Measurements from ENCODE around the gene IFI27L1.
"Not testable (repeated sequence)": the region's sequence is repeated elsewhere in the genome, so short reads cannot be mapped to it uniquely, and the experiment has no call there.

The IFI27L1 gene

GRCh38 chr14:94059998-94060397 is 21.1 kb upstream of the IFI27L1 start:
- H3K9me3 ChIP-seq (ENCODE audit: control insufficient read depth, insufficient read depth, low read depth, low read length): no peaks in the 10 kb centered on the region
- peaks cover 12% of the 10 kb centered on the region for H3K4me1 ChIP-seq (ENCODE audit: control insufficient read depth, insufficient read depth, low read length)
- H3K36me3 ChIP-seq (ENCODE audit: control insufficient read depth, insufficient read depth, low read length): peaks cover 78% of the 10 kb centered on the region
- H3K27ac ChIP-seq (ENCODE audit: low read depth, low read length): no peak overlapping the region
- H3K9ac ChIP-seq (ENCODE audit: low read length): no peak overlapping the region
- no peaks in the 10 kb centered on the region for H3K27me3 ChIP-seq (ENCODE audit: control insufficient read depth, insufficient read depth, low read length)
- H3K4me3 ChIP-seq (ENCODE audit: low read depth, low read length): no peak overlapping the region

DNA sequence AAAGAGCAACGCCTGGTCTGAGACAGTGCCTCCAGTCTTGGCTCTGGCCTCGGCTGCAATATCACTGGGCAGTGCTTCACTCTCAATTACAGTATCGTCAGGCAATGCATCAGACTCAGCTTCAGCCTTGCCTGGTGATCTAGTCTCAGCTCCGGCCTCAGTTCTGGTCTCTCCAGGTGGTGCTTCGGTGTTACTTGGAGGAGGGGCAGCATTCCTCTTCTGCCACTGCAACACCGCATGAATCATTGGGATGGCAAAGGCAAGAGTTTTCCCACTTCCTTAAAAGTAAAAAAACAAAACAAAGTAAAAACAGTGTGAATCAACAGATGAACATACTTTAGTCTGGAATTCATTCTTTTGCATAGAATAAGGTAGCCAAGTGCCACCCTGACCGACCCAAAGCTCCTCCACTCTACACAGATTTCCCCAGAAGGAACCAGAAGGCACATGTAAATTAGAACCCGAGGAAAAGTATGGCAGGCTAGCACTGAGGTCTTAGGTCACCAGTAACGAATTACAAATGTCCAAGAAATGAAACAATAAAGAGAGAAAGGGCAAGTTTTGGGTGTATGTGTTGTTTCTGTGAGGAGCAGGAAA is 18.7 kb upstream of the IFI27L1 start:
- Histone ChIP-seq H3K36me3 (ENCODE audit: control insufficient read depth, insufficient read depth, low read length) (peaks cover 53% of the 10 kb centered on the region), H3K9ac (ENCODE audit: low read length) (no peak overlapping the region), H3K27me3 (ENCODE audit: control insufficient read depth, insufficient read depth, low read length) (no peaks in the 10 kb centered on the region), H3K9me3 (ENCODE audit: control insufficient read depth, insufficient read depth, low read depth, low read length) (no peaks in the 10 kb centered on the region), H3K27ac (ENCODE audit: low read depth, low read length) (peak overlapping the region; percentile 35; the same call in 1 of the 2 replicates), H3K4me3 (ENCODE audit: low read depth, low read length) (no peak overlapping the region), H3K4me1 (ENCODE audit: control insufficient read depth, insufficient read depth, low read length) (peaks cover 27% of the 10 kb centered on the region)

- Histone ChIP-seq H3K27me3 (ENCODE audit: control insufficient read depth, insufficient read depth, low read length) (no peaks in the 10 kb centered on the region), H3K27ac (ENCODE audit: low read depth, low read length) (no peak overlapping the region), H3K9me3 (ENCODE audit: control insufficient read depth, insufficient read depth, low read depth, low read length) (peaks cover 10% of the 10 kb centered on the region), H3K9ac (ENCODE audit: low read length) (no peak overlapping the region), H3K4me3 (ENCODE audit: low read depth, low read length) (no peak overlapping the region), H3K4me1 (ENCODE audit: control insufficient read depth, insufficient read depth, low read length) (peaks cover 27% of the 10 kb centered on the region), H3K36me3 (ENCODE audit: control insufficient read depth, insufficient read depth, low read length) (peaks cover 16% of the 10 kb centered on the region)
Observed at GRCh38 chr14:94066089-94066676, 14.9 kb upstream of the IFI27L1 start.

- H3K9me3 ChIP-seq (ENCODE audit: control insufficient read depth, insufficient read depth, low read depth, low read length): peaks cover 37% of the 10 kb centered on the region
- peaks cover 19% of the 10 kb centered on the region for H3K36me3 ChIP-seq (ENCODE audit: control insufficient read depth, insufficient read depth, low read length)
- H3K4me3 ChIP-seq (ENCODE audit: low read depth, low read length); H3K9ac ChIP-seq (ENCODE audit: low read length); H3K27me3 ChIP-seq (ENCODE audit: control insufficient read depth, insufficient read depth, low read length); H3K4me1 ChIP-seq (ENCODE audit: control insufficient read depth, insufficient read depth, low read length); H3K27ac ChIP-seq (ENCODE audit: low read depth, low read length): not testable (repeated sequence)
Observed at GRCh38 chr14:94072076-94072475, 9.0 kb upstream of the IFI27L1 start.

- Histone ChIP-seq H3K4me1 (ENCODE audit: control insufficient read depth, insufficient read depth, low read length) (peaks cover 8% of the 10 kb centered on the region; the same call in 1 of the 2 replicates), H3K36me3 (ENCODE audit: control insufficient read depth, insufficient read depth, low read length) (peaks cover 42% of the 10 kb centered on the region)
Observed at GRCh38 chr14:94074534-94074933, 6.6 kb upstream of the IFI27L1 start.

DNA sequence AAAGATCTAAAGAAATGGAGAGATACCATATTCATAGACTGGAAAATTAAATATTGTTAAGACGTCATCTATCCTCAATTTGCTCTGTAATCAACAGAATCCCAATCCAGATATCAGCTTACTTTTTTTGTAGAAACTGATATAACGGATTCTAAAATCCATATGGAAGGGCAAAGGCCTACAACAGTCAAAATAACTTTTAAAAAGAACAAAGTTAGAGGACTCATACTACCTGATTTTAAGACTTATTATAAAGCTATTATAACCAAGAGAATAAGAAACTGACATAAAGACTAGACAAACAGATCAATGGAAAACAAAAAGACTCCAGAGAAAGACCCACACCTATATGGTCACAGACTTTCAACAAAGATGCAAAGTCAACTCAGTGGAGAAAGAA is 6.1 kb upstream of the IFI27L1 start:
- Histone ChIP-seq H3K27ac (ENCODE audit: low read depth, low read length) (no peak overlapping the region), H3K36me3 (ENCODE audit: control insufficient read depth, insufficient read depth, low read length) (peaks cover 44% of the 10 kb centered on the region), H3K9ac (ENCODE audit: low read length) (no peak overlapping the region), H3K27me3 (ENCODE audit: control insufficient read depth, insufficient read depth, low read length) (no peaks in the 10 kb centered on the region), H3K9me3 (ENCODE audit: control insufficient read depth, insufficient read depth, low read depth, low read length) (peaks cover 35% of the 10 kb centered on the region), H3K4me3 (ENCODE audit: low read depth, low read length) (no peak overlapping the region), H3K4me1 (ENCODE audit: control insufficient read depth, insufficient read depth, low read length) (peaks cover 13% of the 10 kb centered on the region; the same call in 1 of the 2 replicates)

More at GRCh38 chr14:94074534-94074933, 6.6 kb upstream of the IFI27L1 start:
- no peaks in the 10 kb centered on the region for H3K27me3 ChIP-seq (ENCODE audit: control insufficient read depth, insufficient read depth, low read length)
- H3K4me3 ChIP-seq (ENCODE audit: low read depth, low read length): no peak overlapping the region
- H3K9me3 ChIP-seq (ENCODE audit: control insufficient read depth, insufficient read depth, low read depth, low read length): peaks cover 39% of the 10 kb centered on the region
- no peak overlapping the region for H3K27ac ChIP-seq (ENCODE audit: low read depth, low read length)
- no peak overlapping the region for H3K9ac ChIP-seq (ENCODE audit: low read length)

DNA sequence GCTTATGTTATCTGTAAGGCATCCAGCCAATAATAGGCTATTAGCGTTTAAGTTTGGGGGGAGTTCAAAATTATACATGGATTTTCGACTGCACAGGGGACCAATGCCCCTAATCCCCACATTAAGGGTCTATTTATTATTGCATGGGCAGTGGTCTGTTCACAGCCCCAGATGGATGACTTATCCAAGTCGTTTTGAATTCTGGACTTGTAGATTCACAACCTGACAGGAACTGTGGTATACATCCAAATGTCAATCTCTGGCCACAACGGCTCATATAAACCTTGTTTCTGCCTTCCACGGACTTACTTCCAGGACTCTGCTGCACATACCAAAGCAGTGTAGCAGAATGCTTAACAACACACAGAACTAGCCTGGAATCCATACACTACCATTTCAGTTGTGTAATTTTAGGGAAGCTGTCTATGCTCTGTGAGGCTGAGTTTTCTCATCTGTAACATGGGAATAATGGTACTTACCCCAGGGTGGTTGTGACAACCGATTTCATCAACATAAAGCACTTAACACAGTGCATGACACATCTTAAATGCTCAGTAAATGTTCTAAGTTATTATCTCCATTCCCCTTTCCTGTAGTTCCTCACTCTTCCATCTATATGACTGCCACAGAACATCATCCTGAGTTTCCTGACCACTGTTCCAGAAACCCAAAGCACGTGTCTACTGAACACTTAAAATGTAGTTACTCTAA is 3.8 kb upstream of the IFI27L1 start:
- H3K4me3 ChIP-seq (ENCODE audit: low read depth, low read length): no peak overlapping the region
- no peak overlapping the region for H3K9ac ChIP-seq (ENCODE audit: low read length)
- peaks cover 28% of the 10 kb centered on the region for H3K9me3 ChIP-seq (ENCODE audit: control insufficient read depth, insufficient read depth, low read depth, low read length)
- H3K27me3 ChIP-seq (ENCODE audit: control insufficient read depth, insufficient read depth, low read length): no peaks in the 10 kb centered on the region
- no peak overlapping the region for H3K27ac ChIP-seq (ENCODE audit: low read depth, low read length)
- peaks cover 13% of the 10 kb centered on the region; the same call in 1 of the 2 replicates for H3K4me1 ChIP-seq (ENCODE audit: control insufficient read depth, insufficient read depth, low read length)
- H3K36me3 ChIP-seq (ENCODE audit: control insufficient read depth, insufficient read depth, low read length): peaks cover 43% of the 10 kb centered on the region

- Histone ChIP-seq H3K36me3 (ENCODE audit: control insufficient read depth, insufficient read depth, low read length) (peaks cover 40% of the 10 kb centered on the region), H3K9me3 (ENCODE audit: control insufficient read depth, insufficient read depth, low read depth, low read length) (peaks cover 26% of the 10 kb centered on the region), H3K27me3 (ENCODE audit: control insufficient read depth, insufficient read depth, low read length) (no peaks in the 10 kb centered on the region), H3K4me1 (ENCODE audit: control insufficient read depth, insufficient read depth, low read length) (peaks cover 13% of the 10 kb centered on the region; the same call in 1 of the 2 replicates), H3K9ac (ENCODE audit: low read length) (no peak overlapping the region), H3K4me3 (ENCODE audit: low read depth, low read length) (no peak overlapping the region), H3K27ac (ENCODE audit: low read depth, low read length) (no peak overlapping the region)
Observed at GRCh38 chr14:94077823-94078222, 3.3 kb upstream of the IFI27L1 start.

DNA sequence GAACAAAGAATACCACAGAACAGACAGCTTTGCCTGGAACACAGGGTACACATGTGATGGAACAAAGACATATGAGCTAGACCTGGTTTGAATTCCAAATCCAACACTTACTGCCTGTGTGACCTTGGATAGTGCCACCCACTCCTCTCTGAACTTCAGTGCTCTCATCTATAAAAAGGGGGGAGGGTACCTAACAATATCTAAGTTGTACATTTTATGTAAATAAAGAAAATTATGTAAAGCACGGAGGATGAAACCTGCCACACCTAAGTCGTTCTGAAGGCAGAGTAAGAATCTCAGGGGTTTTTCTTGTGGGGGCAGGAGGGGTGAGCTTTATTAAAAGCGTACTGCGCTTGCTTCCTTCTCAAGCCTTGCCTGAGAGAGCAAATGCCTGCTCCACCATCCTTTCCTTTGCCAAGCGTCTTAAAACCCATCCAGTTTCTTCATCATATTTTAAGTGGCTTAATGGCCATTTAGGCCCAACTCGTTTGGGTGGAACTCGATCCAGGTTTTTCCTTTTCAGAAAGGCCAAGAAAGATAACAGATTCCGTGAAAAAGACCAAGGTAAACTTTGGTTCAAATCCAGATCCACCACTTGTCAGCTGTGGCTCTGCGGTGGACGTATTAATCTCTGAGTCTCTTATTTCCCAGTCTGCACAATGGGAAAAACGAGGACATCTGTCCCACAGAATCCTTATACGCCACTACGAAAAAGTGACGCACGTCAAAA is 1.1 kb upstream of the IFI27L1 start:
- Histone ChIP-seq H3K27ac (ENCODE audit: low read depth, low read length) (peak overlapping the region; percentile 35; the same call in 1 of the 2 replicates), H3K36me3 (ENCODE audit: control insufficient read depth, insufficient read depth, low read length) (peaks cover 37% of the 10 kb centered on the region), H3K9me3 (ENCODE audit: control insufficient read depth, insufficient read depth, low read depth, low read length) (peaks cover 19% of the 10 kb centered on the region; the same call in 1 of the 2 replicates), H3K9ac (ENCODE audit: low read length) (peak overlapping the region; percentile 92), H3K4me3 (ENCODE audit: low read depth, low read length) (peak overlapping the region; percentile 74), H3K27me3 (ENCODE audit: control insufficient read depth, insufficient read depth, low read length) (no peaks in the 10 kb centered on the region), H3K4me1 (ENCODE audit: control insufficient read depth, insufficient read depth, low read length) (peaks cover 13% of the 10 kb centered on the region; the same call in 1 of the 2 replicates)

GRCh38 chr14:94081386-94081820 is 293 bp downstream of the IFI27L1 start:
- Histone ChIP-seq H3K27ac (ENCODE audit: low read depth, low read length) (no peak overlapping the region), H3K4me3 (ENCODE audit: low read depth, low read length) (peak overlapping the region; percentile 74), H3K36me3 (ENCODE audit: control insufficient read depth, insufficient read depth, low read length) (peaks cover 29% of the 10 kb centered on the region), H3K4me1 (ENCODE audit: control insufficient read depth, insufficient read depth, low read length) (peaks cover 13% of the 10 kb centered on the region; the same call in 1 of the 2 replicates), H3K9me3 (ENCODE audit: control insufficient read depth, insufficient read depth, low read depth, low read length) (peaks cover 12% of the 10 kb centered on the region; the same call in 1 of the 2 replicates), H3K27me3 (ENCODE audit: control insufficient read depth, insufficient read depth, low read length) (no peaks in the 10 kb centered on the region), H3K9ac (ENCODE audit: low read length) (peak overlapping the region; percentile 65)

Data from HUES6 (cell line).